ENCODE measurements around the gene TOB1.
A peak's percentile ranks its signal among the peaks of the same experiment; 100 is the strongest.

Gene TOB1

DNA sequence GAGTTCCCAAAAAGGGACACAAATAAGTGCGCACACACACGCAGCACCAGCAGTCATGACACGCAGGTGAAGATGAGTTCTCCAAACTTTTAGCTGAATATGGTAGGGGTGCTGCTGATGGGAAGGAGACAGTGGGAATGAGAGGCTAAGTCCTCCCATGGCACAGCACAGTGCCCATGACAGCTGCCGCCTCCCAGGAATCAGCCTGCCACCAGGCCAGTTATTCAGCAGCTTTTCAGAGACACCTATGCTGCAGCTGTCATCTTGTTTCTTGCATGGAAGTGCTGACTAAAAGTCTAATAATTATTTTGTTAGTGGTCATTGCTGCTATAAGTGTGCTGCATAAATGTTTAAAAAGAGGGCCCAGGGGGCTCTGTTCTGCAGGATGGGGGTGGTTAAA lies 18.6 kb downstream of the TOB1 start:
- Histone ChIP-seq H3K9ac (no peak overlapping the region), H3K4me3 (no peak overlapping the region), H3K36me3 (peaks cover 0 to 3% (median 0%) of the 10 kb centered on the region in 11 experiments; a peak in 1 of 22 replicates), H3K9me3 (replicated peaks in 1 of 11) (peaks cover 18 to 30% (median 23%) of the 10 kb centered on the region in 11 experiments), H3K27ac (no peak overlapping the region), H4K20me1 (no peaks in the 10 kb centered on the region), H3K4me2 (no peak overlapping the region), H3K4me1 (peaks cover 15 to 34% (median 22%) of the 10 kb centered on the region in 10 experiments), H3K27me3 (no peaks in the 10 kb centered on the region)
- TF ChIP-seq Cebpa-rat (IDR thresholded peaks at IDR 0.05), result no peak

DNA sequence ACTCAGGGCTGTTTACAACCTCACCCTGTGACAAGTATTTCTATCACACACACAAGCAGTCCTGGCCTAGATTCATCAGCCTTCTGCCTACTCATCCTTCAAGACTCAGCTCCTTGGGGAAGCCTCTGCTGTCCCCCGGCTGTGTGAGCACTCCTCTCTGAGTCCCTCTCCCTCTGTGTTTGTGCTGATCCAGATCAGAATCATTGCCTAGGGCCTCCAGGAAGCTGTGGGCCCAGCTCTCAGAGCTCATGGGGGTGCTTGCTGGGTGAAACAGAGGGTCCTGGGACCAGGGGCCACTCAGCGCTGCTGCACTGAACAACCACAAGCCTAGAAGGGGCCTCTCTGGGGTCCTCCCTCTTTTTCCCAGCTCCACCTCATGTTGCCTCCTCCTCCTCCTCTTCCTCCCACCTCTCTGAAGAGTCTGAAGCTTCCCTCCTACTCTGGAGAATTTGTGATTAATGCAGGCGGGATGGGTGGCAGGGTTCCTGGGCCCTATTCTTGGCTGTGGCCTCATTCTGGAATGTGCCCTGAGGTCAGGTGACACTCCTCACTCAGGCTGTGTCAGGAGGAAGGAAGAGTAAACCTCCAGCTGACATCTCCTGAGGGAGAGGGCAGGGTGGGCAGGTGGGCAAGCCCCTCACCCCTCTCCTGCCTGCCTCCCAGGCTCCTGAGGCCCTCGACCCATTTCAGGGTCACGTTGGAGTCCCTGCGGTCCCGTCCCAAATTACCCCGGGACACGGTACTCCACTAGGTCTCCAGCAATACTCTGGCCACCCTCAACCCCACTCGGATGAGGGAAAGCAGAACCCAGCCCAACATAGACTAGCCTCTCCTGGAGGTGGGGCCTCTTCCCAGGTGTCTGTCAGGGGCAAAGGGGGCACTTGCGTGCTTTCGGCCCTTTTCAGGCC lies 20.7 kb downstream of the TOB1 start:
- no peaks in the 10 kb centered on the region for H4K20me1 ChIP-seq
- peak overlapping the region in 5 of 11 experiments; percentile 1 to 26 (median 18); a peak in 3 of 22 replicates for H3K4me2 ChIP-seq
- H3K36me3 ChIP-seq, result peaks cover 0 to 3% (median 0%) of the 10 kb centered on the region in 11 experiments; a peak in 1 of 22 replicates
- no peaks in the 10 kb centered on the region for H3K27me3 ChIP-seq
- TF ChIP-seq Cebpa-rat (IDR thresholded peaks at IDR 0.05), result no peak
- 0 out of 22 replicates have a peak overlapping the region, but pooled peaks of 1 of the 11 experiments have one; percentile 28 for H3K27ac ChIP-seq
- H3K9ac ChIP-seq, result peak overlapping the region in 2 of 11 experiments; percentile 29 to 35; a peak in 1 of 22 replicates
- peaks cover 0 to 17% (median 3%) of the 10 kb centered on the region in 10 experiments; a peak in 5 of 20 replicates for H3K4me1 ChIP-seq
- no peak overlapping the region for H3K4me3 ChIP-seq
- H3K9me3 ChIP-seq (replicated peaks in 1 of 11), result peaks cover 18 to 30% (median 23%) of the 10 kb centered on the region in 11 experiments

DNA sequence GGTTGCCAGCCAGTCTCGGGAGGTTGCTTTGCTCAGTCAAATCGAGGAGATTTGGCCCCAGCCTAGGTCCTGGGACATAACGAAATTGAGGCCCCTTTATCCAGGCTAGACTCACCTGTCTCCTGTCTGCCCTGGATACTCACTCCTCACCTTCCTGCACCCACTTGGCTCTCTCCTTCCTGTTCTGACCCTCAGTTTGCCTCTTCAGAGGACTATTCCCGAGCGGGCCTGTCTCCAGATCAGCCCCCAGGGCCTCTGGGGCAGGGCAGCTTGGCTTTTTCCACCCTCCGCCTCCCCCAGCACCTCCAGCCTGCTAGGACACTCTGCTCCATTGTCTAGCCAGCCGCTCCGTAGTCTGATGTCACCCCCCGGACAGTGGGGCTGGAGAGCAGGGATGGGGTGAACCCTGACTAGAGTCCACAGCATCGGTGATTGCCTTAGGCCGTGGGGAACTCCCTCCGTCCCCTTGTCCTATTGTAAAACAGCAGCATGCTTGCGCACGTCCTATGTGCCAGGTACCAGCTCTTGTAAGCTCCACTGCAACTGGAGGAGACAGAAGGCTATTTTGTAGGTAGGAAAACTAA lies 21.9 kb downstream of the TOB1 start:
- Histone ChIP-seq H3K9me3 (replicated peaks in 1 of 11) (peaks cover 14 to 21% (median 19%) of the 10 kb centered on the region in 11 experiments), H3K9ac (no peak overlapping the region), H3K4me2 (no peak overlapping the region), H3K4me1 (peaks cover 0 to 17% (median 3%) of the 10 kb centered on the region in 10 experiments; a peak in 5 of 20 replicates), H3K4me3 (no peak overlapping the region), H3K36me3 (peaks cover 0 to 3% (median 0%) of the 10 kb centered on the region in 11 experiments; a peak in 1 of 22 replicates), H3K27ac (no peak overlapping the region; a peak in 1 of 22 replicates), H3K27me3 (no peaks in the 10 kb centered on the region), H4K20me1 (no peaks in the 10 kb centered on the region)
- no peak for TF ChIP-seq Cebpa-rat (IDR thresholded peaks at IDR 0.05)

- TF ChIP-seq Cebpa-rat (IDR thresholded peaks at IDR 0.05), result no peak
- H3K9me3 ChIP-seq (replicated peaks in 1 of 11), result peaks cover 5 to 12% (median 10%) of the 10 kb centered on the region in 11 experiments
- H3K9ac ChIP-seq, result no peak overlapping the region
- no peaks in the 10 kb centered on the region for H3K27me3 ChIP-seq
- H3K4me3 ChIP-seq, result no peak overlapping the region
- peaks cover 0 to 17% (median 3%) of the 10 kb centered on the region in 10 experiments; a peak in 5 of 20 replicates for H3K4me1 ChIP-seq
- H4K20me1 ChIP-seq, result no peaks in the 10 kb centered on the region
- H3K4me2 ChIP-seq, result no peak overlapping the region
- no peak overlapping the region for H3K27ac ChIP-seq
- no peaks in the 10 kb centered on the region for H3K36me3 ChIP-seq
These were observed 22.8 kb downstream of the TOB1 start for GRCh38 chr17:50843150-50843905.

- Histone ChIP-seq H3K27me3 (no peaks in the 10 kb centered on the region), H3K9ac (no peak overlapping the region), H3K27ac (no peak overlapping the region), H3K4me3 (no peak overlapping the region), H3K4me1 (peaks cover 0 to 17% (median 3%) of the 10 kb centered on the region in 10 experiments; a peak in 5 of 20 replicates), H3K9me3 (replicated peaks in 1 of 11) (peaks cover 0 to 5% (median 3%) of the 10 kb centered on the region in 11 experiments; a peak in 10 of 22 replicates), H4K20me1 (no peaks in the 10 kb centered on the region), H3K36me3 (no peaks in the 10 kb centered on the region), H3K4me2 (no peak overlapping the region)
- TF ChIP-seq Cebpa-rat (IDR thresholded peaks at IDR 0.05), result no peak
These were observed 23.5 kb downstream of the TOB1 start for GRCh38 chr17:50842506-50843149.

DNA sequence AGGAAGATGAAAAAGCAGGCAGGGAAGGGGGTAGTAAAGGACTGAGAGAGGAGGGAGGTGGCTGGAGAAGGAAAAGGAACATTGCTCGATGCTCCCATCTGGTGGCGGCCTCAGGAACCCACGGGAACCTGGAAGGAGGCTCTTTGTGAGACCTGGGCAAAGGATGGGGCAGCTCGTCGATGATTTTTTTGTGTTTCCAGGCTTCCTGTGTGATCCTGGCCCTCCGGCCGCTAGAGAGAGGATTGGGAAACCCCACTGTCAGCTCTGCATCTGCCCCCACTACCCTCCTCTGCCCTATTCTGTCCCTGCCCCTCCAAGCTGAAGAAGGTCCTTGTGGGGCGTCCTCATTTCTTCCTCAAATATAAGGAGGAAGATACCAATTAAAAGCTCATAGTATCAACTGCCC lies 24.2 kb downstream of the TOB1 start:
- H3K9me3 ChIP-seq (replicated peaks in 1 of 11), result no peaks in the 10 kb centered on the region
- H3K27ac ChIP-seq, result no peak overlapping the region
- H4K20me1 ChIP-seq, result no peaks in the 10 kb centered on the region
- H3K4me1 ChIP-seq, result peaks cover 0 to 17% (median 3%) of the 10 kb centered on the region in 10 experiments; a peak in 5 of 20 replicates
- no peaks in the 10 kb centered on the region for H3K27me3 ChIP-seq
- TF ChIP-seq Cebpa-rat (IDR thresholded peaks at IDR 0.05), result no peak
- no peak overlapping the region for H3K4me3 ChIP-seq
- H3K36me3 ChIP-seq, result no peaks in the 10 kb centered on the region
- H3K4me2 ChIP-seq, result 0 out of 22 replicates have a peak overlapping the region, but pooled peaks of 1 of the 11 experiments have one; percentile 12
- H3K9ac ChIP-seq, result 0 out of 22 replicates have a peak overlapping the region, but pooled peaks of 1 of the 11 experiments have one; percentile 20

GRCh38 chr17:50841277-50841948 lies 24.7 kb downstream of the TOB1 start:
- Histone ChIP-seq H3K4me1 (peaks cover 0 to 17% (median 3%) of the 10 kb centered on the region in 10 experiments; a peak in 5 of 20 replicates), H3K4me2 (no peak overlapping the region), H3K9ac (no peak overlapping the region; a peak in 2 of 22 replicates), H3K36me3 (no peaks in the 10 kb centered on the region), H3K27me3 (no peaks in the 10 kb centered on the region), H3K9me3 (replicated peaks in 1 of 11) (no peaks in the 10 kb centered on the region), H3K27ac (no peak overlapping the region), H3K4me3 (no peak overlapping the region), H4K20me1 (no peaks in the 10 kb centered on the region)
- no peak for TF ChIP-seq Cebpa-rat (IDR thresholded peaks at IDR 0.05)
